Gastroesophageal sphincter (tissue), 4 donors: ENCODE results near the gene SLC35F1. TPM values are rescaled to one million over a fixed set of nuclear protein-coding genes. Genes with fewer than 3 reads are reported as not detected.

Experiments
- ATAC-seq: fragments of 150-250 bp; one replicate; pipeline ENCODE4 v1.9.1; 2016; ENCODE audit warnings: mild to moderate bottlenecking, moderate library complexity
- H3K27ac ChIP-seq, 4 donors: fragments of 200-600 bp; sonication (generic) in 3 of 4; 1 replicate in 3 of 4; 2 replicates in 1 of 4; pipeline ENCODE4 v1.5.1; 2016 to 2019
- H3K27me3 ChIP-seq: fragments of 200-600 bp; sonication (generic); one replicate; pipeline ENCODE4 v1.5.1; 2019
- H3K36me3 ChIP-seq, 2 donors: fragments of 200-600 bp; sonication (generic); one replicate each; pipeline ENCODE4 v1.5.1; 2019; ENCODE audit warnings: control low read depth in 1 of 2
- H3K4me1 ChIP-seq, 3 donors: fragments of 200-600 bp; sonication (generic); 1 replicate in 2 of 3; 2 replicates in 1 of 3; pipeline ENCODE4 v1.5.1; 2016 to 2019; ENCODE audit warnings: control low read depth in 2 of 3
- H3K4me3 ChIP-seq, 2 donors: fragments of 200-600 bp; sonication (generic); one replicate each; pipeline ENCODE4 v1.5.1; 2019; ENCODE audit warnings: mild to moderate bottlenecking in 1 of 2, moderate library complexity in 1 of 2
- H3K9me3 ChIP-seq, 3 donors: fragments of 200-600 bp; sonication (generic); one replicate each; pipeline ENCODE4 v1.5.1; 2017 to 2019; ENCODE audit warnings: control low read depth in 2 of 3
- EP300 ChIP-seq: sonication (generic); formaldehyde crosslinking; IDR thresholded peaks from one replicate; pipeline ENCODE4 v1.6.1; 2017; ENCODE audit warnings: antibody characterized with exemption, mild to moderate bottlenecking
- POLR2A ChIP-seq, 2 donors: fragments of 450-650 bp; IDR thresholded peaks; one replicate each; pipeline ENCODE4 v1.6.1; 2017; ENCODE audit warnings: antibody characterized with exemption in 2 of 2, mild to moderate bottlenecking in 2 of 2, moderate library complexity in 1 of 2
- POLR2AphosphoS5 ChIP-seq: sonication (generic); formaldehyde crosslinking; IDR thresholded peaks from one replicate; pipeline ENCODE4 v1.6.1; 2017; ENCODE audit warnings: antibody characterized with exemption
- WGBS, 2 donors: methylation state at CpG; one replicate each; pipeline ENCODE4 v1.1.5; 2018; ENCODE audit warnings: low coverage in 1 of 2; 5-methylcytosine and 5-hydroxymethylcytosine counted together
- total RNA-seq, 4 donors: library from RNA; depleted of rRNA; stranded (reverse); fragments of >200 nt; gene quantifications; one replicate each; pipeline ENCODE4 v1.1.0, GENCODE V29; 2016
- TF ChIP-seq, protein P1 (sequence below), 4 experiments: fragments of 200-600 bp in 2 of 4; fragments of 450-650 bp in 2 of 4; sonication (generic) in 1 of 4; IDR thresholded peaks; one replicate each; pipeline ENCODE4 v1.5.1; 2017 to 2019; ENCODE audit warnings: antibody characterized with exemption in 4 of 4, mild to moderate bottlenecking in 2 of 4, moderate library complexity in 2 of 4

SLC35F1 gene
- total RNA-seq, 4 donors from 2014 or later, result 4.3 to 7.4 (median 5.9) TPM

GRCh38 chr6:118085665-118086064 lies 178.6 kb downstream of the SLC35F1 start:
- H3K36me3 ChIP-seq, result no peaks in the 10 kb centered on the region
- no peaks in the 10 kb centered on the region for H3K27me3 ChIP-seq
- H3K4me3 ChIP-seq, result no peak overlapping the region
- H3K4me1 ChIP-seq, result no peaks in the 10 kb centered on the region
- no peak for ATAC-seq
- H3K27ac ChIP-seq, result no peak overlapping the region
- H3K9me3 ChIP-seq, result no peaks in the 10 kb centered on the region
- TF ChIP-seq POLR2AphosphoS5 (no peak), EP300 (no peak)
- WGBS, 2 donors, result 51 to 86% methylated on average over 2 of the region's 2 CpGs

DNA sequence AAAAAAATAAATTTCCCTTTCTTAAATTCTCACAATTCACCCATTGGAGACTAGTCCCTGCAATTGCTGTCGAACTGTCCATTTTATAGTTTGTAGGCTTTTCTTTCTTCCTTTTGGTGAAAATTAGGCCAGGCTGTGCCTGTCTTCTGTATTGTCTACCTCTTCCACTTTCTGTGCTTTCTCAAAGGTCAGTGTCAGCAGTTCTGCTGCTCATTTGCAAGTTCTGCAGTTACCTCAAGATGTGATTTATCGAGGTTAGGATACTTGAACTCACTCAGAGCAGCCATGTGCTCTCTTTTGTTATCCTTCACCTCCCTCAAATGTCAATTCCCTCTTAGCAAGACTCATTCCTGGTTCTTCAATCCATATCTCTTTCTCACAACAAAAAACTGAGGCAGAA lies 179.1 kb downstream of the SLC35F1 start:
- no peaks in the 10 kb centered on the region for H3K9me3 ChIP-seq
- H3K36me3 ChIP-seq, result no peaks in the 10 kb centered on the region
- no peaks in the 10 kb centered on the region for H3K4me1 ChIP-seq
- TF ChIP-seq, protein P1, sequence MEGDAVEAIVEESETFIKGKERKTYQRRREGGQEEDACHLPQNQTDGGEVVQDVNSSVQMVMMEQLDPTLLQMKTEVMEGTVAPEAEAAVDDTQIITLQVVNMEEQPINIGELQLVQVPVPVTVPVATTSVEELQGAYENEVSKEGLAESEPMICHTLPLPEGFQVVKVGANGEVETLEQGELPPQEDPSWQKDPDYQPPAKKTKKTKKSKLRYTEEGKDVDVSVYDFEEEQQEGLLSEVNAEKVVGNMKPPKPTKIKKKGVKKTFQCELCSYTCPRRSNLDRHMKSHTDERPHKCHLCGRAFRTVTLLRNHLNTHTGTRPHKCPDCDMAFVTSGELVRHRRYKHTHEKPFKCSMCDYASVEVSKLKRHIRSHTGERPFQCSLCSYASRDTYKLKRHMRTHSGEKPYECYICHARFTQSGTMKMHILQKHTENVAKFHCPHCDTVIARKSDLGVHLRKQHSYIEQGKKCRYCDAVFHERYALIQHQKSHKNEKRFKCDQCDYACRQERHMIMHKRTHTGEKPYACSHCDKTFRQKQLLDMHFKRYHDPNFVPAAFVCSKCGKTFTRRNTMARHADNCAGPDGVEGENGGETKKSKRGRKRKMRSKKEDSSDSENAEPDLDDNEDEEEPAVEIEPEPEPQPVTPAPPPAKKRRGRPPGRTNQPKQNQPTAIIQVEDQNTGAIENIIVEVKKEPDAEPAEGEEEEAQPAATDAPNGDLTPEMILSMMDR (IDR thresholded peaks at IDR 0.05), result no peak
- no peak for TF ChIP-seq POLR2AphosphoS5
- TF ChIP-seq EP300, result no peak
- TF ChIP-seq POLR2A (IDR thresholded peaks at IDR 0.05), result no peak
- WGBS, 2 donors, result 55 to 88% methylated on average over 2 of the region's 2 CpGs
- H3K27ac ChIP-seq, result no peak overlapping the region
- H3K27me3 ChIP-seq, result no peaks in the 10 kb centered on the region
- ATAC-seq, result no peak
- H3K4me3 ChIP-seq, result no peak overlapping the region

GRCh38 chr6:118092086-118092485 lies 185.0 kb downstream of the SLC35F1 start:
- Histone ChIP-seq H3K36me3 (no peaks in the 10 kb centered on the region), H3K27ac (no peak overlapping the region), H3K4me1 (no peaks in the 10 kb centered on the region), H3K4me3 (no peak overlapping the region), H3K27me3 (no peaks in the 10 kb centered on the region), H3K9me3 (peaks cover 0 to 7% (median 0%) of the 10 kb centered on the region in 3 donors)
- TF ChIP-seq, protein P1 (IDR thresholded peaks at IDR 0.05), result no peak
- TF ChIP-seq POLR2A (IDR thresholded peaks at IDR 0.05) (no peak), POLR2AphosphoS5 (no peak), EP300 (no peak)
- ATAC-seq, result no peak

GRCh38 chr6:118097576-118097975 lies 190.5 kb downstream of the SLC35F1 start:
- no peak overlapping the region for H3K27ac ChIP-seq
- H3K4me3 ChIP-seq, result no peak overlapping the region
- TF ChIP-seq, protein P1 (IDR thresholded peaks at IDR 0.05), result no peak
- no peak for TF ChIP-seq EP300
- TF ChIP-seq POLR2AphosphoS5, result no peak
- no peak for TF ChIP-seq POLR2A (IDR thresholded peaks at IDR 0.05)
- 33 to 62% methylated on average over 3 of the region's 3 CpGs for WGBS, 2 donors
- no peaks in the 10 kb centered on the region for H3K36me3 ChIP-seq
- no peaks in the 10 kb centered on the region for H3K4me1 ChIP-seq
- H3K27me3 ChIP-seq, result no peaks in the 10 kb centered on the region
- peaks cover 0 to 8% (median 0%) of the 10 kb centered on the region in 3 donors for H3K9me3 ChIP-seq
- ATAC-seq, result no peak

DNA sequence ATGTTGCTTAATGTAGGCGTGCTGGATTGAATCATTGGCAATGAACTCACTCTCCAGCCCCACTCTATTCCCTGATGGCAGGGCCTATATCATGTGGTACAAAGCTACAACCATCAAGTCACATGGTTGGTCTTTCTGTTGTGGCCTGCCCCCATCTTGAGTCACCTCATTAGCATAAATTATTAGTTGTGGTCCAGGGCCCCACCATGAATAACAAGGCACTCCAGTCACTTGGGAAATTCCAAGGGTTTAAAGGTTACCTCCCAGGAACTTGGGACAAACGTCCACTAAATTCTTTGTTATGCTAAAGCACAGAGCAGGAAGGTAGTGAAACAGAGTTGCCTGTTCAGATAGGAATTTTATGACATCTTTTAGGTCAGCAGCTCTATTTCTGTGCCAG lies 193.7 kb downstream of the SLC35F1 start:
- Histone ChIP-seq H3K36me3 (no peaks in the 10 kb centered on the region), H3K27me3 (no peaks in the 10 kb centered on the region), H3K4me1 (no peaks in the 10 kb centered on the region), H3K4me3 (no peak overlapping the region), H3K9me3 (peaks cover 0 to 8% (median 0%) of the 10 kb centered on the region in 3 donors), H3K27ac (no peak overlapping the region)
- ATAC-seq, result no peak
- WGBS, 2 donors, result 36 to 80% methylated on average over 1 to 2 of the region's 2 CpGs
- TF ChIP-seq POLR2A (IDR thresholded peaks at IDR 0.05) (no peak), EP300 (no peak), POLR2AphosphoS5 (no peak)
- TF ChIP-seq, protein P1 (IDR thresholded peaks at IDR 0.05), result no peak
